HepG2 (cell line): Measurements from ENCODE around the gene ERO1A. TPM values are rescaled to one million over a fixed set of nuclear protein-coding genes. Genes with fewer than 3 reads are reported as not detected.
A peak's percentile ranks its signal among the peaks of the same experiment; 100 is the strongest.

Experiments used
- ATAC-seq: fragments of 200-7000 bp; cut with Tn5 transposase; 3 replicates; pipeline ENCODE4 v1.9.1; 2020; ENCODE audit warnings: mild to moderate bottlenecking, moderate library complexity
- BruUV-seq: library from RNA; stranded (reverse); fragments of 400-500 nt; replicated peaks from 2 replicates; lab custom pipeline; 2021; lab: Mats Ljungman, UMichigan
- CTCF ChIA-PET: fragments of 300-600 bp; formaldehyde crosslinking; extraction: SDS; loops from one replicate; lab custom pipeline; 2021; ENCODE audit warnings: low total read pairs, inconsistent platforms, low intra/inter-chr PET ratio; lab: Yijun Ruan, JAX
- POLR2A ChIA-PET: fragments of 350-600 bp; sonication (Branson Sonifier 250); formaldehyde crosslinking; loops from one replicate; lab custom pipeline; 2020; ENCODE audit warnings: antibody characterized with exemption, inconsistent platforms; lab: Yijun Ruan, JAX
- DNase-seq: peaks from one replicate; pipeline ENCODE4 v3.0.0-alpha.2; 2015; ENCODE audit warnings: low spot score
- FAIRE-seq: peaks from 3 replicates; lab custom pipeline; 2011; peaks lifted over from hg19 to GRCh38; lab: Jason Lieb, UNC
- H2AFZ ChIP-seq: one replicate; pipeline ENCODE4 v1.6.1; 2011; ENCODE audit warnings: low read length, inconsistent platforms
- H3K27ac ChIP-seq: fragments of 300-600 bp; 3 replicates; pipeline ENCODE4 v1.8.0; 2011; ENCODE audit warnings: mixed run types, mild to moderate bottlenecking, mixed read lengths, low read length, inconsistent platforms; ENCODE audit not compliant: insufficient read depth; ENCODE audit errors: extremely low read length
- H3K27me3 ChIP-seq, 2 experiments: fragments of 200-600 bp in 1 of 2; 2 replicates in 1 of 2; 3 replicates in 1 of 2; pipeline versions ENCODE4 v1.6.0 to v1.8.0; 2011; ENCODE audit warnings: low read length in 2 of 2, mild to moderate bottlenecking in 2 of 2, moderate library complexity in 2 of 2, inconsistent platforms in 1 of 2; ENCODE audit not compliant: insufficient read depth in 2 of 2, control insufficient read depth in 1 of 2
- H3K36me3 ChIP-seq, 2 experiments: fragments of 200-600 bp in 1 of 2; replicated peaks in 1 of 2; 2 replicates in 1 of 2; 3 replicates in 1 of 2; pipeline versions ENCODE4 v1.5.1 to v1.8.0; 2011; ENCODE audit warnings: low read length in 2 of 2, inconsistent platforms in 1 of 2; ENCODE audit not compliant: insufficient read depth in 2 of 2, control insufficient read depth in 1 of 2
- H3K4me1 ChIP-seq: 2 replicates; pipeline ENCODE4 v1.5.1; 2012; ENCODE audit warnings: low read length, inconsistent platforms; ENCODE audit not compliant: insufficient read depth
- H3K4me2 ChIP-seq: 2 replicates; pipeline ENCODE4 v1.6.0; 2011; ENCODE audit warnings: low read depth, low read length, inconsistent platforms
- H3K4me3 ChIP-seq, 3 experiments: fragments of 200-600 bp in 1 of 3; sonication (generic), shearing (Covaris generic) in 1 of 3; replicated peaks in 1 of 3; 2 replicates each; pipeline ENCODE4 v1.5.1; 2011 to 2016; ENCODE audit warnings: low read length in 3 of 3, inconsistent platforms in 2 of 3, low read depth in 2 of 3, mild to moderate bottlenecking in 2 of 3, control low read depth in 1 of 3, mixed read lengths in 1 of 3; ENCODE audit not compliant: insufficient read depth in 1 of 3
- H3K79me2 ChIP-seq: one replicate; pipeline ENCODE4 v1.6.1; 2011; ENCODE audit warnings: low read length, inconsistent platforms; ENCODE audit not compliant: insufficient read depth
- H3K9ac ChIP-seq: 2 replicates; pipeline ENCODE4 v1.6.0; 2011; ENCODE audit warnings: mild to moderate bottlenecking, low read depth, low read length, inconsistent platforms; ENCODE audit not compliant: insufficient read depth
- H3K9me3 ChIP-seq: 2 replicates; pipeline ENCODE4 v1.5.1; 2012; ENCODE audit warnings: mild to moderate bottlenecking, low read length
- H4K20me1 ChIP-seq: 2 replicates; pipeline ENCODE4 v1.6.0; 2011; ENCODE audit warnings: inconsistent platforms, mild to moderate bottlenecking, low read length, moderate library complexity; ENCODE audit not compliant: insufficient read depth
- CEBPB ChIP-seq: IDR thresholded peaks from 2 replicates; pipeline ENCODE4 v1.6.1; 2011; ENCODE audit warnings: low read depth, low read length, improper control_type of control experiment, borderline replicate concordance
- HOXA9 ChIP-seq: sonication (generic); formaldehyde crosslinking; IDR thresholded peaks from 2 replicates; pipeline ENCODE4 v1.8.1; 2022; ENCODE audit warnings: missing genetic modification reagents, mild to moderate bottlenecking, moderate library complexity, borderline replicate concordance
- JUND ChIP-seq: sonication (generic); formaldehyde crosslinking; IDR thresholded peaks from 2 replicates; pipeline ENCODE4 v1.8.0; 2022; ENCODE audit warnings: mild to moderate bottlenecking, missing genetic modification reagents
- MED13 ChIP-seq: sonication (generic); formaldehyde crosslinking; IDR thresholded peaks from 2 replicates; pipeline ENCODE4 v1.5.0; 2020; ENCODE audit warnings: missing genetic modification reagents
- NFIB ChIP-seq: sonication (generic); formaldehyde crosslinking; IDR thresholded peaks from 2 replicates; pipeline ENCODE4 v1.9.0; 2021; ENCODE audit warnings: missing genetic modification reagents, mild to moderate bottlenecking, borderline replicate concordance
- RFX3 ChIP-seq: IDR thresholded peaks from 2 replicates; pipeline ENCODE4 v1.6.1; 2016; ENCODE audit warnings: missing biosample characterization, missing genetic modification reagents
- ZNF180 ChIP-seq: sonication (generic); formaldehyde crosslinking; IDR thresholded peaks from 2 replicates; pipeline ENCODE4 v1.4.0; 2020; ENCODE audit warnings: low read depth, missing genetic modification reagents, borderline replicate concordance
- ZNF343 ChIP-seq: sonication (generic); formaldehyde crosslinking; IDR thresholded peaks from 2 replicates; pipeline ENCODE4 v1.4.0; 2020; ENCODE audit warnings: mild to moderate bottlenecking, missing genetic modification reagents
- ZNF431 ChIP-seq: sonication (generic); formaldehyde crosslinking; IDR thresholded peaks from 2 replicates; pipeline ENCODE4 v1.9.0; 2022; ENCODE audit warnings: missing genetic modification reagents, low read depth, mild to moderate bottlenecking, borderline replicate concordance
- ZNF883 ChIP-seq: sonication (generic); formaldehyde crosslinking; IDR thresholded peaks from 2 replicates; pipeline ENCODE4 v1.5.1; 2020; ENCODE audit warnings: mild to moderate bottlenecking, missing genetic modification reagents; ENCODE audit errors: not compliant biosample characterization
- WGBS: methylation state at CpG from one replicate; pipeline ENCODE4 v1.1.6; 2017; ENCODE audit warnings: low lambda C conversion rate; 5-methylcytosine and 5-hydroxymethylcytosine counted together
- in situ Hi-C: cut with HindIII; loops from 2 replicates; pipeline ENCODE4 v1.10.0; 2017; ENCODE audit warnings: low pct_unique_long_range_greater_than_20kb; ENCODE audit not compliant: extremely low pct_ligation_motif_present
- intact Hi-C: fragments of 100-400 bp; cut with micrococcal nuclease; formaldehyde crosslinking; loops from one replicate; pipeline ENCODE4 v1.10.0; 2022; ENCODE audit not compliant: unreplicated experiment
- polyA plus RNA-seq, 8 experiments: library from polyadenylated mRNA; depleted of rRNA in 3 of 8; stranded (reverse) in 7 of 8; unstranded in 1 of 8; fragments of >200 nt; fragmentation: Illumina TruSeq in 4 of 8; extraction: Trizol in 4 of 8; gene quantifications; 2 replicates each; pipeline versions ENCODE4 v1.2.1 to v1.2.3, GENCODE V29; 2011 to 2016; ENCODE audit warnings: low read depth in 4 of 8, missing spikeins in 1 of 8, mixed read lengths in 1 of 8; ENCODE audit not compliant: insufficient read depth in 1 of 8
- total RNA-seq, 5 experiments: library from RNA; depleted of rRNA; stranded (reverse); fragments of >200 nt; fragmentation: Illumina TruSeq; extraction: Trizol; gene quantifications; 2 replicates each; pipeline ENCODE4 v1.2.3, GENCODE V29; 2016; ENCODE audit warnings: low read depth in 1 of 5
- TF ChIP-seq, protein P1 (sequence below): sonication (generic); formaldehyde crosslinking; IDR thresholded peaks from 2 replicates; pipeline ENCODE4 v1.4.0; 2020; ENCODE audit warnings: missing genetic modification reagents

The ERO1A gene
- total and polyA plus RNA-seq, 2 of the 13 experiments (the other 11 are each of a cell fraction or from before 2014, with no cell fraction given) = 60.3 to 137 TPM

DNA sequence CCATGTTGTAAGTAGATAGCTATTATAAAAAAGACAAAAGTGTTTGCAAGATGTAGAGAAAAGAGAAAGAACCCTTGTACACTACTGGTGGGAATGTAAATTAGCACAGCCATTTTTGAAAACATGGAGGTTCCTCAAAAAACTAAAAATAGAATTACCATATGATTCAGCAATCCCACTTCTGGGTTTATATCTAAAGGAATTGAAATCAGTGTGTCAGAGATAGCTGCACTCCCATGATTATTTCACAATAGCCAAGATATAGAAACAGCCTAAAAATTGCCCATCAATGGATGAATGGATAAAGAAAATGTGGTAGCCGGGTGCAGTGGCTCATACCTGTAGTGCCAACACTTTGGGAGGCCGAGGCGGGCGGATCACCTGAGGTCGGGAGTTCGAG lies 20.8 kb upstream of the ERO1A start:
- TF ChIP-seq ZNF431 (CRISPR knock-in tag) (no peak), CEBPB (peak; percentile 52; the same call in 1 of the 2 replicates), ZNF883 (no peak)
- no peak overlapping the region for H3K27ac ChIP-seq
- H3K4me3 ChIP-seq = no peak overlapping the region
- no TSS peak for BruUV-seq
- no peaks in the 10 kb centered on the region for H3K27me3 ChIP-seq
- no peak overlapping the region for H3K9ac ChIP-seq
- DNase-seq (no peak), FAIRE-seq (no peak), ATAC-seq (no peak)
- H2AFZ ChIP-seq = no peak overlapping the region
- peaks cover 4% of the 10 kb centered on the region for H3K4me1 ChIP-seq
- ChIA-PET POLR2A (interaction anchor here (0.9 to 1.7 kb wide), 2 partner anchors 9 to 13 kb away, joined by 4 to 5 read pairs; partner anchors contain the start of gene STYX), CTCF (no interaction called here)
- no peaks in the 10 kb centered on the region for H4K20me1 ChIP-seq
- peaks cover 11% of the 10 kb centered on the region for H3K79me2 ChIP-seq
- H3K4me2 ChIP-seq = no peak overlapping the region
- WGBS = 98% methylated on average over 6 of the region's 6 CpGs
- no peaks in the 10 kb centered on the region for H3K9me3 ChIP-seq
- in situ Hi-C loops (no loop called here), intact Hi-C loops (no loop called here)
- peaks cover 12 to 82% of the 10 kb centered on the region in 2 experiments for H3K36me3 ChIP-seq

GRCh38 chr14:52711666-52712065 lies 16.3 kb upstream of the ERO1A start:
- no peak overlapping the region for H3K9ac ChIP-seq
- 98% methylated on average over 1 of the region's 1 CpG for WGBS
- H3K4me2 ChIP-seq = no peak overlapping the region
- intact Hi-C loops (no loop called here), in situ Hi-C loops (no loop called here)
- no peaks in the 10 kb centered on the region; a peak in 1 of 5 replicates for H3K27me3 ChIP-seq
- H3K27ac ChIP-seq = no peak overlapping the region
- CTCF ChIA-PET = no interaction called here
- POLR2A ChIA-PET = interaction anchor here (0.6 to 1.4 kb wide), 5 partner anchors 8 to 214 kb away, joined by 3 to 5 read pairs (median 3); partner anchors contain the start of gene STYX
- no peaks in the 10 kb centered on the region for H3K9me3 ChIP-seq
- H4K20me1 ChIP-seq = no peaks in the 10 kb centered on the region; the same call in 1 of the 2 replicates
- no peak overlapping the region for H2AFZ ChIP-seq
- DNase-seq = no peak
- H3K4me3 ChIP-seq = no peak overlapping the region
- peaks cover 48% of the 10 kb centered on the region for H3K79me2 ChIP-seq
- H3K36me3 ChIP-seq = peaks cover 8 to 64% of the 10 kb centered on the region in 2 experiments
- TF ChIP-seq ZNF343 (no peak), JUND (no peak), HOXA9 (CRISPR knock-in tag) (no peak), MED13 (no peak), ZNF180 (CRISPR knock-in tag) (no peak), RFX3 (CRISPR knock-in tag) (no peak), NFIB (CRISPR knock-in tag) (no peak)
- TF ChIP-seq, protein P1, sequence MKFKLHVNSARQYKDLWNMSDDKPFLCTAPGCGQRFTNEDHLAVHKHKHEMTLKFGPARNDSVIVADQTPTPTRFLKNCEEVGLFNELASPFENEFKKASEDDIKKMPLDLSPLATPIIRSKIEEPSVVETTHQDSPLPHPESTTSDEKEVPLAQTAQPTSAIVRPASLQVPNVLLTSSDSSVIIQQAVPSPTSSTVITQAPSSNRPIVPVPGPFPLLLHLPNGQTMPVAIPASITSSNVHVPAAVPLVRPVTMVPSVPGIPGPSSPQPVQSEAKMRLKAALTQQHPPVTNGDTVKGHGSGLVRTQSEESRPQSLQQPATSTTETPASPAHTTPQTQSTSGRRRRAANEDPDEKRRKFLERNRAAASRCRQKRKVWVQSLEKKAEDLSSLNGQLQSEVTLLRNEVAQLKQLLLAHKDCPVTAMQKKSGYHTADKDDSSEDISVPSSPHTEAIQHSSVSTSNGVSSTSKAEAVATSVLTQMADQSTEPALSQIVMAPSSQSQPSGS = no peak
- BruUV-seq = no TSS peak
- no peak for ATAC-seq
- peaks cover 36% of the 10 kb centered on the region for H3K4me1 ChIP-seq
- no peak for FAIRE-seq
